KG1 (cell line): ENCODE measurements around the gene GRIK3.

Experiments
- DNase-seq: peaks from one replicate; lab custom pipeline; 2025; lab: John Stamatoyannopoulos, UW

Gene GRIK3

GRCh38 chr1:36851595-36851994 is 182.7 kb downstream of the GRIK3 start:
- DNase-seq = no peak

- no peak for DNase-seq
These were observed 183.2 kb downstream of the GRIK3 start for GRCh38 chr1:36851087-36851486.

- no peak for DNase-seq
These were observed 184.4 kb downstream of the GRIK3 start for GRCh38 chr1:36849956-36850355.

GRCh38 chr1:36847761-36848160 is 186.6 kb downstream of the GRIK3 start:
- DNase-seq = no peak

GRCh38 chr1:36847186-36847585 is 187.1 kb downstream of the GRIK3 start:
- DNase-seq = no peak

GRCh38 chr1:36846357-36846756 is 188.0 kb downstream of the GRIK3 start:
- no peak for DNase-seq

- DNase-seq = no peak
These were observed 188.5 kb downstream of the GRIK3 start for GRCh38 chr1:36845802-36846201.

- DNase-seq = no peak
These were observed 189.4 kb downstream of the GRIK3 start for GRCh38 chr1:36844917-36845316.

- no peak for DNase-seq
These were observed 190.3 kb downstream of the GRIK3 start for GRCh38 chr1:36843906-36844610.

GRCh38 chr1:36843027-36843426 is 191.3 kb downstream of the GRIK3 start:
- no peak for DNase-seq

- no peak for DNase-seq
These were observed 191.9 kb downstream of the GRIK3 start for GRCh38 chr1:36842448-36842847.

GRCh38 chr1:36839485-36839884 is 194.8 kb downstream of the GRIK3 start:
- DNase-seq = no peak

- DNase-seq = no peak
These were observed 195.4 kb downstream of the GRIK3 start for GRCh38 chr1:36838888-36839287.

GRCh38 chr1:36836916-36837315 is 197.4 kb downstream of the GRIK3 start:
- no peak for DNase-seq

GRCh38 chr1:36836196-36836883 is 198.0 kb downstream of the GRIK3 start:
- no peak for DNase-seq

GRCh38 chr1:36835696-36836095 is 198.6 kb downstream of the GRIK3 start:
- no peak for DNase-seq

- DNase-seq = no peak
These were observed 199.2 kb downstream of the GRIK3 start for GRCh38 chr1:36835017-36835695.

- DNase-seq = no peak
These were observed 199.7 kb downstream of the GRIK3 start for GRCh38 chr1:36834586-36834985.

GRCh38 chr1:36831186-36831810 is 203.0 kb downstream of the GRIK3 start:
- no peak for DNase-seq

GRCh38 chr1:36829961-36830360 is 204.4 kb downstream of the GRIK3 start:
- no peak for DNase-seq

GRCh38 chr1:36829066-36829465 is 205.2 kb downstream of the GRIK3 start:
- no peak for DNase-seq

- no peak for DNase-seq
These were observed 209.1 kb downstream of the GRIK3 start for GRCh38 chr1:36825226-36825625.

- no peak for DNase-seq
These were observed 209.9 kb downstream of the GRIK3 start for GRCh38 chr1:36824390-36824861.
